Neural progenitor cell (in vitro differentiated cells): ENCODE results near the gene HLA-DOB.

Experiments
- EZH2 ChIP-seq: fragments of 200-600 bp; sonication (generic); IDR thresholded peaks from 2 replicates; pipeline ENCODE4 v1.6.1; 2017; ENCODE audit warnings: antibody characterized with exemption, mild to moderate bottlenecking, moderate library complexity
- EZH2phosphoT487 ChIP-seq: fragments of 200-600 bp; sonication (generic); IDR thresholded peaks from 2 replicates; pipeline ENCODE4 v1.6.1; 2017; ENCODE audit warnings: antibody characterized with exemption
- TF ChIP-seq, protein P1 (sequence below): fragments of 200-600 bp; sonication (generic); IDR thresholded peaks from 2 replicates; pipeline ENCODE4 v1.5.1; 2017; ENCODE audit warnings: antibody characterized with exemption, mild to moderate bottlenecking

DNA sequence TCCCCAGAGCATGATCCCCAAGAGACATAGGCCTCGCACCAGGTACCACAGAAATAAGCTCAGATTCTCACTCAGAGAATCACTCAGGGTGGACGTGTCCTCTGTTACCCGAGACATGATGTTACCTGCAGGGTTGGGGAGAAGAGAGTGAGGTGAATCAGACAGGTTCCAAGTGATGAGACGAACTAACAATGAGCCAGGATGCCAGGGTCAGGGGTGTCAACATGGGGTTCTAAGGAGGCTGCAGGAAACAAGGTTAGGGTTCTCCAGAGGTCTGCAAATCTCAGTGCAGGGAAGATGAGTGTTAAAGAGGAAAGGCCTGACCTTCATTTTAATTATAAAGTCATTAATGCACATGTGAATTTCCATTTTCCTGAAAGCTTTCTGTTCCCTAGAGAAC, 34.2 kb upstream of the HLA-DOB start:
- TF ChIP-seq, protein P1, sequence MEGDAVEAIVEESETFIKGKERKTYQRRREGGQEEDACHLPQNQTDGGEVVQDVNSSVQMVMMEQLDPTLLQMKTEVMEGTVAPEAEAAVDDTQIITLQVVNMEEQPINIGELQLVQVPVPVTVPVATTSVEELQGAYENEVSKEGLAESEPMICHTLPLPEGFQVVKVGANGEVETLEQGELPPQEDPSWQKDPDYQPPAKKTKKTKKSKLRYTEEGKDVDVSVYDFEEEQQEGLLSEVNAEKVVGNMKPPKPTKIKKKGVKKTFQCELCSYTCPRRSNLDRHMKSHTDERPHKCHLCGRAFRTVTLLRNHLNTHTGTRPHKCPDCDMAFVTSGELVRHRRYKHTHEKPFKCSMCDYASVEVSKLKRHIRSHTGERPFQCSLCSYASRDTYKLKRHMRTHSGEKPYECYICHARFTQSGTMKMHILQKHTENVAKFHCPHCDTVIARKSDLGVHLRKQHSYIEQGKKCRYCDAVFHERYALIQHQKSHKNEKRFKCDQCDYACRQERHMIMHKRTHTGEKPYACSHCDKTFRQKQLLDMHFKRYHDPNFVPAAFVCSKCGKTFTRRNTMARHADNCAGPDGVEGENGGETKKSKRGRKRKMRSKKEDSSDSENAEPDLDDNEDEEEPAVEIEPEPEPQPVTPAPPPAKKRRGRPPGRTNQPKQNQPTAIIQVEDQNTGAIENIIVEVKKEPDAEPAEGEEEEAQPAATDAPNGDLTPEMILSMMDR, result no peak
- no peak for TF ChIP-seq EZH2phosphoT487
- no peak for TF ChIP-seq EZH2
